HuH-7 (cell line): Measurements from ENCODE around the gene CSF3.
A peak's percentile ranks its signal among the peaks of the same experiment; 100 is the strongest.

ENCODE experiments used
- DNase-seq: peaks from one replicate; pipeline ENCODE4 v3.0.0; 2011; ENCODE audit warnings: low spot score

The CSF3 gene

DNA sequence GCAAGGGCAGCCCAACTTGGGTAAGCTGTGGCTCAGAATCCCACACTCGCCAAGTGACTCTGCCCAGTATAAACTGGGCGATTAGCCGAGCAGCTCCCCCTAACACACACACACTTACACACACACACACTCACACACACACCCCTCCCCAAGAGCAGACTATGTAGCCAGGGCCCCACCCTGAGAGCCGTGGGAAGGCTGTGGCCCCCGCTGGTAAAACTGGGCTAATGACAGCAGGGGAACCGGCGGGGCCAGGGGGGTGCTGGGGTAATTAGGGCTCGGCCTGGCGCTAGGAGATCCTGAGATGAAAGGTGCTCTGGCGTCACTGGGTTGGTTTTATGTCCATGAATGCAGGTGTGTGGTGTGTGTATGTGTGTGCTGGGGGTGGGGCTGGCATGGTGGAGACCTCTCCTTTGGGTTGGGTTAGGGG lies 46.4 kb downstream of the CSF3 start:
- DNase-seq: no peak

DNA sequence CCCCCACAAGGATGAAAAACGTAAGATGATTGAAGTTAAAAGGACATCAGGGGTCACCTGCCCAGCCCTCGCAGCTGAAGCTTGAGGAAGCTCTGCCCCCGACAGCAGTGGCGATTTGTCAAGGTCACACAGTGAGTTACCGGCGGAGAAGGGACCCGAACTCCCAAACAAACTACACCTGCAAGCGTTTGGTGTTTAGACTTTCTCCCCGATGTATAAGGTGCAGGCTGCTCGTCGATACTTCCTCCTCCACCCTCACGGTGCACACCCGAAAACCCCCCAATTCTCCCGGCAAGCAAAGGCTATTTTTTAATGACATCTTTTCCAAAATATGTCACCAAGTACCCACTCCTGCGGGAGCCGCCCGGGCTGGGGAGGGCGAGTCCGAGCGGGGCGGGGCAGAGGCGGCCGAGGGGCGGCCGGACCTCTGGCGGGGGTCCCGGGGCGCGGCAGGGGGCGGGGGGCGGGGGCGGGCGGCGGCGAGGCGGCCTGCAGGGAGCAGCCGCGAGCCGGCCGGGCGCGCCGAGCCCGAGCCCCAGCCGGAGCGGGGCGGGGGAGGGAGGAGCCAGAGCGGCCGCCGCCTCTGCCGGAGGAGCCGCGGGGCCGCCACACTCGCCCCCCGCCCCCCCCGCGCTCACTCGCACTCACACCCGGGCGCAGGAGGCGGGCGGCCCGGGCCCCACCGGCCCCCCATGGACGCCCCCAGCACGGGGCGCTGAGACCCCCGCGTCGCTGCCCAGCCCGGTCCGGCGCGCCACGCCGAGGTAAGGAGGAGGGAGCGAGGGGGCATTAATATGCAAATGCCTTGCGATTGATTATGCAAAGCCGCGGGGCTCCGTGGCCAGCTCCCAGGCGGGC lies 47.3 kb downstream of the CSF3 start, which contains the start of gene THRA:
Gene THRA, plus strand, starts transcription at position 637 of the 858 bp plus-strand sequence. CDS start 11,524 bp downstream, outside the sequence.
- peak; percentile 75 for DNase-seq

DNA sequence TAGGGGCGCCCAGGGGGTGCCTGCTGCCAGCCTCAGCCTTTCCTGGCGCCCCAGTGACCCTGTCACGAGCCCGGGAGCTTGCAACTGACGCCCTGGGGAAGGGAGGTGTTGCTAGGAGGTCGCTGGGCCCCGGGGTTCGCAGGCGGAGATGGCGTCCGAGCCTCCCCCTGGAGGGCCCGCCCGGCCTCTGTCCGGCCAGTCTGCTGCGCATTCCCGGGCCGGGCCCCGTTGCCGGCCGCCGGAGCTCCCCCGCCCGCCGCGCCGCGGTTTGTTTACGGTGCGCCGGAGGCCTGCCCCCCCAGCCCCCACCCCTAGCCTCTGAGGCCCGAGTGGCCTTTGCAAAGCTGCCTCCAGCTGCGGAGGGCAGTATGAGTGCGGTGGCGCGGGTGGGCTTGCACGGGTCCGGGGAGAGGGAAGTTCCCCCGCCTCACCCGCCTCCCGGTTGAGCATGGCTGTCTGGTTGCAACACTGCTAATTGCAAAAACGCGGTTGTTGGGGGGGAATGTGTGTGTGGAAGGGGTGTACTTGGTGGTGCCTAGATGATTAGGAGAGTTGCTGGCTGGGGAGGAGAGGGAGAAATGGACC lies 48.0 kb downstream of the CSF3 start:
- peak; percentile 56 for DNase-seq

DNA sequence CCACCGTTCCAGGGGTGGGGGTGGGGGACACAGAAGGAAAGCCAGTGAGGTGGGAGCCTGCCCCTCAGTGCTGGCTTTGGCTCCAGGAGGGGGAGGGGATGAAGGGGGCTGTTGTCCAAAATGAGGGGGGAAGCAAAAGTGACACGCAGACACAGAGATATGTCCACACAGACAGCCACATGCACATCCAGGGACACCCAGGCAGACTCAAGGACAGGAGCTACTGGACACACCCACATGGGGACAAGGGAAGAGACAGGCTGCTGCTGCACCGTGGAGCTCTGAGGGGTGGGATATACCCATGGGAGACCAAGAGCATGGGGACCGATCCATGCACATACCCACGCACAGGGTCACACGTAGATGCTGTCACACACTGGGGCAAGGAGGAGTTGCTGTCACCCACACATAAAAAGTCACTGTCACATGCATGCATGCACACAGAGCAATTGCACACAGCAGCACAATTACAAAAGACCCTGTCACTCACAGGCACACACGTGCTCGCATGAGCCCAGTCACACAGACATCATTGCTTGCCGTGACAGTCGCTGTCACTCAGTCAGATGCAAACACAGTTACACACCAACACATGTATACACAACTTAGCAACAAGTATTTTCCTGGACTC lies 48.8 kb downstream of the CSF3 start:
- no peak for DNase-seq

DNA sequence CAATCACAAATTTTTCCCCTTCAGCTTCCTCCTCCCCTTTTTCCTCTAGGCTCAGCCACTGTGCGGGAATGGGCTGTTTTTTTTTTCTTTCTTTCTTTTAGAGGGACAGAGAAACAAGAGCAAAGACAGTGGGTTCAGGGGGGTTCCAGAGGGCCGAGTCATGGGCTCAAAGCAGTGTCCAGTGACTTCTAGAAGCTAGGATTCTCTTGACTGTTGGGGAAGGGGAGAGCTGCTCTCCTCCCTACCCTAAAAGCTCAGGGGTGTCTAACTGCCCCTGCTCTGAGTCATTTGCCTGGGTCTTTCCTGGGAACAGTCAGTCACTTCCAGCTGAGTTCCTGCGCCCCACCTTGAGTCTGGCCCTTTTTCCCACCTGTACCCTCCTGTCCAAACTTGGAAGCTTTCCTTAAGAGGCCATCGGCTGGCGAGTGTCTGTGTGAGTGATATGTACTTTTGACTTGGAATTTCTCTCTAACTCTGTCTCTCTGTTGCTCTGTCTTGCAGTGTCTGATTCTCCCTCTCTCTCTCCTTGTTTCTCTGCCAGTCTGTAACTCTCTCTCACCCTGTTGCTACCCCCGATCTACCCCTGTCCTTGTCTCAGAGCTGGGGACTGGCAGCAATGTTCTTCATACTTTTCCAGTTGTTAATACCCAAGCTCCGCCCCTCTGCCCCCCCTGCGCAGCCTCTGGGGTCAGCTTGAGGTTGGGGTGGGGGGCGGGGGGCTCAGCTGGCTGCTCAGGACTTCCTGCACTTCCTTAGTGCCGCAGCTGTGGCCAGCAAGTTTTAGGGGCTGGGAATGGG lies 49.9 kb downstream of the CSF3 start:
- no peak for DNase-seq

DNA sequence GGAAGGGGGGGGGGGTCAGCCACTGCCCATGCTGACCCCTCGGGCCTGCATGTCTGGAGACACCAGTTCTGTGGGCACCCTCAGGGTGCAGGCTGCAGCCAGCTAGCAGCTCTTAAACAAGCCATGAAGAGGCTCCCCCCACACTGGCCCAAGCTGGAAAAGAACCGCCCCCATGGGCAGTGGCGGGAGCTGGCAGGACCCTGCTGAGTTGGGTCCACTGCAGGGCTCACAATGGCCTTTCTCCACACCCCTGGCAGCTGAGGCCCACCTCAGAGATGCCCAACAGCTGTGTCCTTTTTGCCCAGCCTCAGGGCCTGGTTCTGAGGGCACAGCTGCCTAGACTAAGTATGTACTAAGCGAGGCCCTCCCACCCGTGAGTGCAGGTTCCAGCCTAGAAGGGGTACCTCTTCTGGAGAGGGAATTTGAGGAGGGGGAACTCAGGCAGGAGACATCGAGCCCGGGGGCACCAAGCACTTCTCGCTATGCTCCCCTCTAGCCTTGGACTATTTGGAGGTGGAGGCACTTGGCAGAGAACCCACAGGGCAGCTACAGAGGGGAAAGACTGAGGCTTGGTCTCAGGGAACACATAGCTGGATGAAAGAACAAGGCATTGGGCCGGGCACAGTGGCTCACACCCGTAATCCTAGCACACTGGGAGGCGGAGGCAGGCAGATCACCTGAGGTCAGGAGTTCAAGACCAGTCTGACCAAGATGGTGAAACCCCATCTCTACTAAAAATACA lies 50.7 kb downstream of the CSF3 start:
- DNase-seq: no peak
